ENCODE results near the gene NCAM1.

- TF ChIP-seq POLR2A (IDR thresholded peaks at IDR 0.05; ENCODE audit: borderline replicate concordance, extremely low read depth, insufficient read depth, insufficient read length) (no peak), CTCF (IDR thresholded peaks at IDR 0.05 in 2 of 3, conservative IDR thresholded peaks at IDR 0.05 in 1 of 3; ENCODE audit: borderline replicate concordance in 1 of 3, insufficient read depth in 1 of 3, low read depth in 2 of 3, low read length in 2 of 3) (no peak), SIN3A (IDR thresholded peaks at IDR 0.05; ENCODE audit: low read depth) (no peak), YY1 (IDR thresholded peaks at IDR 0.05; ENCODE audit: extremely low read depth, insufficient replicate concordance, low read depth, low read length) (no peak), EZH2 (IDR thresholded peaks at IDR 0.05) (no peak), RAD21 (IDR thresholded peaks at IDR 0.05; ENCODE audit: low read depth) (no peak), ELF1 (IDR thresholded peaks at IDR 0.05; ENCODE audit: borderline replicate concordance, low read depth) (no peak), TCF7L2 (IDR thresholded peaks at IDR 0.05; ENCODE audit: borderline replicate concordance, extremely low read depth, insufficient read depth, insufficient read length) (no peak), JUND (IDR thresholded peaks at IDR 0.05) (no peak)
- TF ChIP-seq, protein P1, sequence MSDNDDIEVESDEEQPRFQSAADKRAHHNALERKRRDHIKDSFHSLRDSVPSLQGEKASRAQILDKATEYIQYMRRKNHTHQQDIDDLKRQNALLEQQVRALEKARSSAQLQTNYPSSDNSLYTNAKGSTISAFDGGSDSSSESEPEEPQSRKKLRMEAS (IDR thresholded peaks at IDR 0.05) = no peak
These were observed 287.7 kb downstream of the NCAM1 start for GRCh38 chr11:113248702-113249490.
